Measurements from ENCODE around the gene ZBTB44. TPM values are rescaled to one million over a fixed set of nuclear protein-coding genes. Genes with fewer than 3 reads are reported as not detected.

ZBTB44 gene
- total RNA-seq, 2 donors from 2014 or later = 66.1 to 69.2 TPM

GRCh38 chr11:130308886-130309285 lies 5.8 kb downstream of the ZBTB44 start:
- peaks cover 36% of the 10 kb centered on the region for H3K9me3 Mint-ChIP-seq
- Histone ChIP-seq H3K27ac (ENCODE audit: low read depth, low read length) (no peak overlapping the region), H3K4me3 (ENCODE audit: low read length) (no peak overlapping the region), H3K27me3 (ENCODE audit: control insufficient read depth, insufficient read depth, low read length, poor library complexity, severe bottlenecking) (no peaks in the 10 kb centered on the region), H3K9me3 (ENCODE audit: control insufficient read depth, low read length) (peaks cover 41% of the 10 kb centered on the region), H3K36me3 (ENCODE audit: control insufficient read depth, insufficient read depth, low read length) (no peaks in the 10 kb centered on the region), H3K4me1 (ENCODE audit: control insufficient read depth, insufficient read depth, low read length) (peaks cover 6% of the 10 kb centered on the region), H3K9ac (ENCODE audit: extremely low read depth, low read length, poor library complexity, severe bottlenecking) (no peak overlapping the region)
- H3K27ac Mint-ChIP-seq = no peak overlapping the region
- H3K36me3 Mint-ChIP-seq (ENCODE audit: low read depth) = peaks cover 39% of the 10 kb centered on the region
- no peak overlapping the region for H3K4me3 Mint-ChIP-seq
- no peak for DNase-seq
- no peaks in the 10 kb centered on the region for H3K27me3 Mint-ChIP-seq (ENCODE audit: insufficient read depth)
- WGBS, 2 experiments (ENCODE audit: insufficient coverage in 1 of 2, insufficient read length in 1 of 2) = 97% methylated on average over 2 of the region's 2 CpGs; no CpG with 5 or more reads in 1 of the 2 experiments
- TF ChIP-seq CTCF (conservative IDR thresholded peaks at IDR 0.05) = no peak
- peaks cover 27% of the 10 kb centered on the region for H3K4me1 Mint-ChIP-seq

DNA sequence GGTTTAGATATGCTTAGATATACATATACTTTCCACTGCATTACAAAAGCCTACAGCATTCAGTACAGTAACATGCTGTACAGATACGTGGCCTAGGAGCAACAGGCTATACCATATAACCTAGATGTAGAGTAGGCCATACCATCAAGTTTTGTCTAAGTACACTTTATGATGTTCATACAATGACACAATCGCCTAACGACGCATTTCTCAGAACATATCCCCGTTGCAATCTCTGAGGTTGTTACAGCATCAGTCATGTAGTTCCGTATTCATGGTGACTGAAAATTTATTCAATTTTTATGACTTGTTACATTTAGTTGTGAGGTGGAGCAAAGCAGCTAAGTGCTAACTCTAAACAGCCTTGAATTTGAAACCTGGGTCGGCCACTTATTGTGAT lies 6.7 kb downstream of the ZBTB44 start:
- peaks cover 36% of the 10 kb centered on the region for H3K9me3 Mint-ChIP-seq

GRCh38 chr11:130304651-130305050 lies 10.1 kb downstream of the ZBTB44 start:
- no peak overlapping the region for H3K4me3 Mint-ChIP-seq
- H3K9me3 Mint-ChIP-seq = peaks cover 36% of the 10 kb centered on the region
- Histone ChIP-seq H3K36me3 (ENCODE audit: control insufficient read depth, insufficient read depth, low read length) (no peaks in the 10 kb centered on the region), H3K27ac (ENCODE audit: low read depth, low read length) (no peak overlapping the region), H3K9me3 (ENCODE audit: control insufficient read depth, low read length) (peaks cover 41% of the 10 kb centered on the region), H3K4me1 (ENCODE audit: control insufficient read depth, insufficient read depth, low read length) (no peaks in the 10 kb centered on the region), H3K9ac (ENCODE audit: extremely low read depth, low read length, poor library complexity, severe bottlenecking) (no peak overlapping the region), H3K27me3 (ENCODE audit: control insufficient read depth, insufficient read depth, low read length, poor library complexity, severe bottlenecking) (no peaks in the 10 kb centered on the region), H3K4me3 (ENCODE audit: low read length) (no peak overlapping the region)
- H3K27ac Mint-ChIP-seq = no peak overlapping the region
- H3K36me3 Mint-ChIP-seq (ENCODE audit: low read depth) = peaks cover 54% of the 10 kb centered on the region
- no peak for DNase-seq
- WGBS, 2 experiments (ENCODE audit: insufficient coverage in 1 of 2, insufficient read length in 1 of 2) = 100% methylated on average over 2 of the region's 2 CpGs; no CpG with 5 or more reads in 1 of the 2 experiments
- no peaks in the 10 kb centered on the region for H3K27me3 Mint-ChIP-seq (ENCODE audit: insufficient read depth)
- peaks cover 7% of the 10 kb centered on the region for H3K4me1 Mint-ChIP-seq
- TF ChIP-seq CTCF (conservative IDR thresholded peaks at IDR 0.05) = no peak

More for the DNA sequence above, 6.7 kb downstream of the ZBTB44 start:
- H3K9ac ChIP-seq (ENCODE audit: extremely low read depth, low read length, poor library complexity, severe bottlenecking) = no peak overlapping the region
- H3K36me3 Mint-ChIP-seq (ENCODE audit: low read depth) = peaks cover 39% of the 10 kb centered on the region
- no peaks in the 10 kb centered on the region for H3K27me3 ChIP-seq (ENCODE audit: control insufficient read depth, insufficient read depth, low read length, poor library complexity, severe bottlenecking)
- H3K4me1 Mint-ChIP-seq = peaks cover 21% of the 10 kb centered on the region
- H3K4me3 ChIP-seq (ENCODE audit: low read length) = no peak overlapping the region
- 96% methylated on average over 6 to 7 of the region's 7 CpGs for whole genome bisulfite sequencing, 2 experiments (ENCODE audit: insufficient coverage in 1 of 2, insufficient read length in 1 of 2)
- TF ChIP-seq CTCF (conservative IDR thresholded peaks at IDR 0.05) = no peak
- H3K27me3 Mint-ChIP-seq (ENCODE audit: insufficient read depth) = no peaks in the 10 kb centered on the region
- no peak overlapping the region for H3K27ac Mint-ChIP-seq
- H3K4me1 ChIP-seq (ENCODE audit: control insufficient read depth, insufficient read depth, low read length) = peaks cover 6% of the 10 kb centered on the region
- H3K4me3 Mint-ChIP-seq = no peak overlapping the region
- no peaks in the 10 kb centered on the region for H3K36me3 ChIP-seq (ENCODE audit: control insufficient read depth, insufficient read depth, low read length)
- DNase-seq = no peak
- peaks cover 41% of the 10 kb centered on the region for H3K9me3 ChIP-seq (ENCODE audit: control insufficient read depth, low read length)
- H3K27ac ChIP-seq (ENCODE audit: low read depth, low read length) = no peak overlapping the region
